Activated T-cell treated with anti-CD3 and anti-CD28 coated beads for 24 hours (primary cell): ENCODE results near the gene GBE1.

Source experiments
- DNase-seq: peaks from one replicate; pipeline ENCODE4 v3.0.0-alpha.2; 2020; ENCODE audit warnings: low read depth

GBE1 gene

GRCh38 chr3:81468391-81468790 is 293.1 kb downstream of the GBE1 start:
- no peak for DNase-seq

DNA sequence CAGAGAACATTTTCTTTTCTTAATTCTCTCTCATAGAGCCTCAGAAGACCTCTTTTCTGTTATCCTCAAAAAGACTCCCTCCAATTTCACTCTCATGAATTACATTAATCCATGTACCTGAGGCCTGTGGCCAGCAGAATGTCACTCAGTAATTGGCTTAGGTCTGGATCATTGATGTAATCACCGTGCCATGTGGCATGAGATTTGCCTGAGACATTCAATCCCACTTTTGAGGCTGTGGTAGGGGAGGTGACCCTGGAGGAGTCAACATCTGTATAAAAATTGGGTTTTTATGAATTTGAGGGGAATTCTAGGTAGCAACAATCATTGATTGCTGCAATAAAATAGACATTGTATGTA is 295.3 kb downstream of the GBE1 start:
- no peak for DNase-seq

- no peak for DNase-seq
These were observed 295.8 kb downstream of the GBE1 start for GRCh38 chr3:81465510-81466200.

GRCh38 chr3:81463781-81464180 is 297.7 kb downstream of the GBE1 start:
- DNase-seq, result no peak

- no peak for DNase-seq
These were observed 298.5 kb downstream of the GBE1 start for GRCh38 chr3:81462921-81463320.

DNA sequence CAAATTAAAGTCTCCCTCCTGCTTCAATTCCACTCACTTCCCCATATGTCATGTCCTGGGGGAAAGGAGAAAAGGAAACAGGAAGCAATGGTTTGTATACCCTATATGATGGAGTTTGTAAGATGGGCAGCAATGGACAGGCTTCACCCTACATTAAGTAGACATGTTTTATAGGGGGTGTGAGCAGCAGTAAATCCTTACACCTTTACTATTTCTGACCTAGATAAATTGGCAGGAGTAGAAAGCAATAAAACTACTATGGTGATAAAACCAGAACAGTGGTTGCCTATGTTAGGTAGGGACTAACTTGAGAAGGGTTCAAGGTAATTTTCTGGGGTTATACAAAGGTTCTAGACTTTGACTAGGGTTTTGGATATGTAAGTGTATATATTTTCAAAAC is 301.7 kb downstream of the GBE1 start:
- no peak for DNase-seq

GRCh38 chr3:81452418-81452817 is 309.0 kb downstream of the GBE1 start:
- no peak for DNase-seq

GRCh38 chr3:81451611-81452010 is 309.8 kb downstream of the GBE1 start:
- no peak for DNase-seq

- no peak for DNase-seq
These were observed 310.3 kb downstream of the GBE1 start for GRCh38 chr3:81451140-81451539.

- DNase-seq, result no peak
These were observed 314.6 kb downstream of the GBE1 start for GRCh38 chr3:81446806-81447205.

DNA sequence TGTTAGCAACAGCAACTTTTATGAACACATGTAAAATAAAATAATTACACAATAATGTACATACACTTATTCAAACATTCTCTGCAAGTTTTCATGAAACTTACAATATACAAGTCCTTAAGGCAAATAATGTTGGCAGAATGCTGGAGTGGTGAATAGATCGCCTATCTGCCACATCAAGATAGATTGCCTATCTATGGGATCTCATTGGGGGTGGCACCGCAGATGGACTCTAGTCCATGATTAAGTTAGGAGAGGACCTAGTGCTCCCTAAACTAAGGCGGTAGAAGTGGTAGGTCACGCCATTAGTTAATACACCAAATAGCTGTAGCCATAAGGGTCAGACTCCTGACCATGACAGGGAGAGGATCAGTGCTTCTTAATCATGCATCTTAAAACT is 315.7 kb downstream of the GBE1 start:
- DNase-seq, result no peak

- DNase-seq, result no peak
These were observed 316.5 kb downstream of the GBE1 start for GRCh38 chr3:81444817-81445460.

- no peak for DNase-seq
These were observed 317.5 kb downstream of the GBE1 start for GRCh38 chr3:81443958-81444357.

GRCh38 chr3:81443457-81443782 is 318.0 kb downstream of the GBE1 start:
- DNase-seq, result no peak

DNA sequence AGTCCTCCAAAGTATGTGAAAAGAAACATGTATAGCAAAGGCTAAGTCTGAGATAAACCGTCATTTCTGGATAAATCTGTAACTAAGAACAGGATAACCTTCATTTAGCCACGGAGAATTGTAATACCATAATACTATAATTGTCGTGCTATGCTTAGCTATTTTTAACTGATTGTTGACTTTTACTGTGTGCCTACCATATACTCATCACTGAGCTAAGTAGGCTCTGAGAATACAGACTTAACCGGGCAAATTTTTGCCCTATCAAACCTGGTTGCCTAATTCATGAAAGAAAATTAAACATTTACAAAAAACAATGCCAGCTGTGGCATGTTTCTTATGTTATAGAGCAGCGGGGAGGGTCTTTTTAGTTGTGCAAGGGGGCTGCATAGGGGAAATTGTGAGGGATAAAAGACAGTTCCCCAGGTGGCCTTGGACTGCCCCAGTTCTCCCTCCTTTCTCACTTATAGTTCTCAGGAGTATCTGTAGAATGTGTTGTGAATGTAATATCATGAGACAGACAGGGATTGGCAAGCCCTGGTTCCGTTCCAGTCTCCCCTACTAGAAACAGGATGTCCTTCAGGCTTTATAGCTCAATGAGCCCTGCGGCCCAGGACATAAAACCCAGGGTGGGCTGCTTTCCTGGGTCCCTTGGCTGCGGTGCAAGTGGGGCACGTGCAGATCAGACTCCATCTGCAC is 318.5 kb downstream of the GBE1 start:
- DNase-seq, result no peak

GRCh38 chr3:81440661-81441060 is 320.8 kb downstream of the GBE1 start:
- no peak for DNase-seq
